ENCODE measurements around the gene C1orf185.

- TF ChIP-seq MAX (IDR thresholded peaks at IDR 0.05) (no peak), YY1 (IDR thresholded peaks at IDR 0.05; ENCODE audit: low read depth) (no peak), TCF12 (IDR thresholded peaks at IDR 0.05; ENCODE audit: low read depth) (no peak), TAF1 (IDR thresholded peaks at IDR 0.05; ENCODE audit: low read depth) (no peak), REST (IDR thresholded peaks at IDR 0.05; ENCODE audit: low read depth) (no peak), EP300 (IDR thresholded peaks at IDR 0.05; ENCODE audit: borderline replicate concordance) (no peak), RAD21 (IDR thresholded peaks at IDR 0.05; ENCODE audit: low read depth) (peak; percentile 90), CEBPB (IDR thresholded peaks at IDR 0.05) (no peak), TEAD4 (IDR thresholded peaks at IDR 0.05) (no peak), NFIC (IDR thresholded peaks at IDR 0.05) (0 out of 2 replicates have a peak, but pooled peaks have one; percentile 38), FOXM1 (IDR thresholded peaks at IDR 0.05; ENCODE audit: borderline replicate concordance, low read depth) (no peak), USF1 (IDR thresholded peaks at IDR 0.05) (no peak), ZBTB7A (IDR thresholded peaks at IDR 0.05; ENCODE audit: low read depth) (no peak)
Measured at GRCh38 chr1:51189421-51190073, 87.5 kb downstream of the C1orf185 start.

Data from Ishikawa (cell line).